Astrocyte of the spinal cord (primary cell): Measurements from ENCODE around the gene STN1.
A peak's percentile ranks its signal among the peaks of the same experiment; 100 is the strongest.

Source experiments
- DNase-seq: peaks from one replicate; pipeline ENCODE4 v3.0.0; 2011; ENCODE audit warnings: low read depth, low spot score
- H3K4me3 ChIP-seq: 2 replicates; pipeline ENCODE4 v1.5.1; 2011; ENCODE audit warnings: low read depth, mild to moderate bottlenecking, low read length, moderate library complexity
- in situ Hi-C: cut with HindIII; loops from 2 replicates; pipeline ENCODE4 v1.10.0; 2017; ENCODE audit warnings: low sequenced_read_pairs
- TF ChIP-seq, protein P1 (sequence below): IDR thresholded peaks from 2 replicates; pipeline ENCODE4 v1.5.1; 2012; ENCODE audit warnings: low read depth, mild to moderate bottlenecking, low read length, inconsistent platforms

STN1 gene

DNA sequence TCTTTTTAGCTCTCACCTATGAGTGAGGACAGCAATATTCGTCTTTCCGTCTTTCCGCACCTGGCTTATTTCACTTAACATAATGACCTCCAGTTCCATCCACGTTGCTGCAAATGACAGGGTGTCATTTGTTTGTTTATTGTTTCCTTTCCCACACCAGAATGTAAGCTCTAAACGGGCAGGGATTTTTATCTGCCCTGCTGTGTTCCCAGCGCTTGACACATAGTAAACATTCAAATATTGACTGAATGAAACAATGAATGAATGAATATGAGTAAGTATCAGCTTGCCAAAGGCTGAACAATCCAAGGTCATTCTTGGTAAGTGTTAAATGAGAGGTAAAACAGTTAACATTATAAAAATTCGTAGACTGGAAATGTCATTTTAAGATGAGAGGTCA is 75.4 kb downstream of the STN1 start:
- no peak for DNase-seq
- no peak overlapping the region for H3K4me3 ChIP-seq
- in situ Hi-C loops: no loop called here

DNA sequence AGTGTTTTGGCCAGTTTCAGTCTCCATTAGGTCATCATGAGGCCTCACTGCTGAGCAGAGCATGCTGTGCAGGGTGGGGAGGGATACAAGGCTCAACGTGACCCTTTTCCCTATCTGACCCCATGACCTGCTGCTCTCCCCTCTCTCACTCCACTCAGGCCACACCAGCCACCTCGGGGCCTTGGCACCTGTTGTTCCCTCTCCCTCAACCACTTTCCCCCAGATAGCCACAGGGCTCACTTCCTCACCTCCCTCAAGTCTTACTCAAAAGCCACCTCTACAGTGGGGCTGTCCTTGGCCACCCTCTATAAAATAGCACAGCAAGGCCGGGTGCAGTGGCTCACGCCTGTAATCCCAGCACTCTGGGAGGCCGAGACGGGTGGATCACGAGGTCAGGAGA is 76.5 kb downstream of the STN1 start:
- DNase-seq: no peak
- H3K4me3 ChIP-seq: no peak overlapping the region
- in situ Hi-C loops: no loop called here
- TF ChIP-seq, protein P1, sequence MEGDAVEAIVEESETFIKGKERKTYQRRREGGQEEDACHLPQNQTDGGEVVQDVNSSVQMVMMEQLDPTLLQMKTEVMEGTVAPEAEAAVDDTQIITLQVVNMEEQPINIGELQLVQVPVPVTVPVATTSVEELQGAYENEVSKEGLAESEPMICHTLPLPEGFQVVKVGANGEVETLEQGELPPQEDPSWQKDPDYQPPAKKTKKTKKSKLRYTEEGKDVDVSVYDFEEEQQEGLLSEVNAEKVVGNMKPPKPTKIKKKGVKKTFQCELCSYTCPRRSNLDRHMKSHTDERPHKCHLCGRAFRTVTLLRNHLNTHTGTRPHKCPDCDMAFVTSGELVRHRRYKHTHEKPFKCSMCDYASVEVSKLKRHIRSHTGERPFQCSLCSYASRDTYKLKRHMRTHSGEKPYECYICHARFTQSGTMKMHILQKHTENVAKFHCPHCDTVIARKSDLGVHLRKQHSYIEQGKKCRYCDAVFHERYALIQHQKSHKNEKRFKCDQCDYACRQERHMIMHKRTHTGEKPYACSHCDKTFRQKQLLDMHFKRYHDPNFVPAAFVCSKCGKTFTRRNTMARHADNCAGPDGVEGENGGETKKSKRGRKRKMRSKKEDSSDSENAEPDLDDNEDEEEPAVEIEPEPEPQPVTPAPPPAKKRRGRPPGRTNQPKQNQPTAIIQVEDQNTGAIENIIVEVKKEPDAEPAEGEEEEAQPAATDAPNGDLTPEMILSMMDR: no peak

More for the DNA sequence above, 75.4 kb downstream of the STN1 start:
- TF ChIP-seq, protein P1: no peak

DNA sequence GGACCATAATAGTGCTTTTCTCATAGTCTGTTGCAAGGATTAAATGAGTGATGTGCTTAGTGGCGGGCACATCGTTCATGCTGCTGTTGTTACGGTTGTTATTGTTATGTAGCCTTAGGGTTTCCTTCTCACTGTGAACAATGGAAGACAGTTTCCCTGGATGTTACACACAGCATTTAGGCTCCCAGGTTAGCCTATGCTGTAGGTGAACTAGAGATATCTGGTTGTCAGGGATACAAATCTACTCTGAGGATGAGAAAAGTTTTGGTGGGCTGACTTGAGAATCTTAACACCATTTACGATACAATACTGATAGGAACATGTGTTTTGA is 77.3 kb downstream of the STN1 start:
- DNase-seq: no peak
- no peak overlapping the region for H3K4me3 ChIP-seq
- TF ChIP-seq, protein P1: no peak
- in situ Hi-C loops: no loop called here

DNA sequence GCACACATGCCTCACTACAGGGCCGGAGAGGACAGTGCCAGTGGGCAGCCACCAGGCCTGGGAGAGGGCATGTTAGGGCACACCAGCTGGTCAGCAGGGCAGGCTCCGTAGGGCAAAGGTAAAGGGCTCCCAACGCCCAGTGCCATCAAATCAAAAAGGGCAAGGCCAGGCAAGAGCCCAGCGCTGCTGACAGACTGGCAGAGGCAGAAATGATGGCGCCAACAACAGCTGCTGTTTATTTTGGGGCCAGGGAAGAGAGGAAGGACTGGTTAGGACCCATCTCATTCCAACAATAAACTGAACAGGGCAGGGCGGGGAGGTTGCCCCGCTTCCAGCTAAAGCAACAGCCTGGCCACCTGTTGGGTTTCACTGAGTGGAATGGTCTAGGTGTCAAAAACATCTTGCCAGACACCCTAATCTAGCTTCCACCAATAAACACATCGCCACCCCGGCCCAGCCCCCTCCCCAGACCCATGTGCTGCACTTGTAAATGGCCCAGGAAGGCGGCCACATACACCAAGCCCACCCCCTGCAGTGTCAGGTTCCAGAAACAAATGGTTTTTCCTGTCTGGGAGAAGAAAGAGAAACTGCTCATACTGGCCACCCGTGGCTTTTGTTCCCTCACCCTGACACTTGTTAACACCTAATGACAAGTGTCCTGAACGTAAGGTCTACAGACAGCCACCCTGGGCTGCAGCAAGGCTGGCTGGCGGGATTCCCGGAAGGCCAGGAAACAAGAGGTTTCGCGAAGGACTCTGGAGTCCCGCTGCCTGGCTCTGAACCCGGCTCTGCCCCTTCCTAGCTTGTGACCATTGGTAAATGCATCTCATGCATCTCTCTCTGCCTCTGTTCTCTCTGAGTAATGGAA is 77.9 kb downstream of the STN1 start:
- TF ChIP-seq, protein P1: no peak
- in situ Hi-C loops: no loop called here
- no peak overlapping the region for H3K4me3 ChIP-seq
- peak; percentile 33 for DNase-seq

DNA sequence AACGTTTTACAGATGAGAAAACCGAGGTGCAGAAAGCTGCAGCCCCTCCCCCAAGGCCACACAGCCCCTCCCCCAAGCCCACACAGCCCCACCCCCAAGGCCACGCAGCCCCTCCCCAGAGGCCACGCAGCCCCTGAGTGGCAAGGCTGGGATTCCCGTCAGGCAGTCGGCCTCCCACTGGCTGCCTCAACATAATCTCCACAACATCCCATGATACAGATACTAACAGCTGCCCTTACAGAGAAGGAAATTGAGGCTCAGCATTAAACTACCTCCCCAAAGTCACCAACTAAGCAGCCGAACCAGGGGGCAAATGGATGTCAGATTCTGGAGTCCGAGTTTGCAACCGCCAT is 78.5 kb downstream of the STN1 start:
- DNase-seq: no peak
- no peak overlapping the region for H3K4me3 ChIP-seq
- in situ Hi-C loops: no loop called here
- TF ChIP-seq, protein P1: no peak

DNA sequence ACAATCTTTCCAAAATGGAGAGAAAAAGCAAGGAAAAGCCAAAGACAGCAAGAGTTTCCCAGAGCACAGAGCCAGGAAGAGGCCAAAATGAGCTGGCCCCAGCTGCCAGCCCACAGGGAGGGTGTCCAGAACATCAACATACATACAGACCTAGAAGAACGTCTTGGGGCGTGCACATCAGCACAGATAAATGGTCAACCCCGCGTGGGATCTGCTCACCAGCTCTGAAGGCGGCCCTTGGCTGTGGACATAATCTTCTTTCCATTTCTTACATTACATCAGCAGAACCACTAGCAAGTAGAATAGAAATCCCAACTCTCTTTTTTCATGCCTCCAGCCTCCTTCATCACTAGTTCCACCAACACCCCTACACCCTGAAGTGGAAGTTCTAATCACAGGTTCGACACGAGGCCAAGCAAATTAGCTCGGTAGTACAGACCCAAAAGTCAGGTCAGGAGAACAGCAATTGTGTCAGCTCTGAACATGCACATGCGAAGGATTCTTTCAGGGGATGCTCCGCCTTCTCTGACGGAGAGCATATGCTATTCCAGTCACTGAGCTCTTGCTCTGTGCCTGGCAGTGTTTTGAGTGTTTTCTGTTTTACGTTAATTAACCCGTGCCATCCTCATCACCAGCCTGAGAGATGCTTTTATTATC is 79.0 kb downstream of the STN1 start:
- DNase-seq: no peak
- H3K4me3 ChIP-seq: no peak overlapping the region
- TF ChIP-seq, protein P1: no peak
- in situ Hi-C loops: no loop called here
